Lung (tissue), 12 donors: ENCODE data around the gene ID2. TPM values are rescaled to one million over a fixed set of nuclear protein-coding genes. Genes with fewer than 3 reads are reported as not detected.

Experiments
- ATAC-seq: fragments of 200-7000 bp; cut with Tn5 transposase; one replicate; pipeline ENCODE4 v1.9.1; 2020; ENCODE audit warnings: moderate number of reproducible peaks; ENCODE audit not compliant: insufficient read depth, low FRiP score
- DNase-seq, 3 donors: peaks; one replicate each; pipeline ENCODE4 v3.0.0-alpha.2; 2013 to 2017
- H3K27ac ChIP-seq, 2 donors: one replicate each; pipeline ENCODE4 v1.5.1; 2013; ENCODE audit warnings: mild to moderate bottlenecking in 2 of 2, moderate library complexity in 2 of 2, control low read depth in 1 of 2, inconsistent platforms in 1 of 2, low read depth in 1 of 2, low read length in 1 of 2
- H3K27me3 ChIP-seq, 3 donors: one replicate each; pipeline ENCODE4 v1.5.1; 2013; ENCODE audit warnings: low read length in 2 of 3; ENCODE audit not compliant: control insufficient read depth in 3 of 3, insufficient read depth in 3 of 3
- H3K36me3 ChIP-seq, 4 donors: one replicate each; pipeline ENCODE4 v1.5.1; 2013; ENCODE audit warnings: low read length in 4 of 4, mild to moderate bottlenecking in 1 of 4, moderate library complexity in 1 of 4; ENCODE audit not compliant: control insufficient read depth in 4 of 4, insufficient read depth in 4 of 4
- H3K4me1 ChIP-seq, 5 donors: one replicate each; pipeline ENCODE4 v1.5.1; 2013; ENCODE audit warnings: low read length in 5 of 5, mild to moderate bottlenecking in 2 of 5, moderate library complexity in 1 of 5; ENCODE audit not compliant: control insufficient read depth in 5 of 5, insufficient read depth in 5 of 5
- H3K4me3 ChIP-seq: one replicate; pipeline ENCODE4 v1.5.1; 2013; ENCODE audit warnings: mild to moderate bottlenecking, control low read depth, moderate library complexity
- H3K9ac ChIP-seq, 2 donors: one replicate each; pipeline ENCODE4 v1.5.1; 2013; ENCODE audit warnings: low read length in 2 of 2, control low read depth in 1 of 2; ENCODE audit not compliant: insufficient read depth in 1 of 2
- H3K9me3 ChIP-seq, 4 donors: one replicate each; pipeline ENCODE4 v1.5.1; 2013; ENCODE audit warnings: low read length in 3 of 4, mild to moderate bottlenecking in 1 of 4, moderate library complexity in 1 of 4; ENCODE audit not compliant: control insufficient read depth in 4 of 4, insufficient read depth in 3 of 4
- CTCF ChIP-seq: IDR thresholded peaks from 2 replicates; pipeline ENCODE4 v1.5.1; 2012; ENCODE audit warnings: mild to moderate bottlenecking; ENCODE audit errors: control extremely low read depth, extremely low read depth
- WGBS, 2 donors: extraction: QIAGEN DNeasy Blood & Tissue Kit; methylation state at CpG; one replicate each; pipeline ENCODE4 v1.1.7; 2013; 5-methylcytosine and 5-hydroxymethylcytosine counted together
- polyA plus RNA-seq, 2 donors: library from polyadenylated mRNA; stranded (reverse); fragments of 200-250 nt; gene quantifications; one replicate each; pipeline ENCODE4 v1.2.1, GENCODE V29; 2013
- total RNA-seq, 2 donors: library from RNA; depleted of rRNA in 1 of 2; stranded (reverse); fragments of >200 nt in 1 of 2; gene quantifications; one replicate each; pipeline ENCODE4 v1.2.1, GENCODE V29; 2014 to 2021
- donor health status: control.
- donor health status: control.
- donor health status: Bipolar disorder and iron deficiency.
- donor health status: healthy.
- donor health status: DM: yes; HTN: yes; CAD: no.

ID2 gene
- total and polyA plus RNA-seq, 4 donors = 67.9 to 227 (median 133) TPM

GRCh38 chr2:8680822-8681760 is 765 bp upstream of the ID2 start:
- DNase-seq = peak; percentile 69 to 86 (median 83)
- 1 to 3% methylated on average over 29 of the region's 30 CpGs for WGBS, 2 donors
- TF ChIP-seq CTCF = no peak
- Histone ChIP-seq H3K4me3 (peak overlapping the region; percentile 41), H3K27ac (peak overlapping the region; percentile 63 to 94), H3K27me3 (no peaks in the 10 kb centered on the region), H3K4me1 (peaks cover 0 to 35% (median 17%) of the 10 kb centered on the region in 5 donors), H3K9ac (peak overlapping the region in 1 of 2 donors; percentile 73), H3K36me3 (peaks cover 0 to 20% (median 1%) of the 10 kb centered on the region in 4 donors), H3K9me3 (no peaks in the 10 kb centered on the region)
- no peak for ATAC-seq

- peak; percentile 65 to 88 (median 84) for DNase-seq
These were observed 1.1 kb downstream of the ID2 start for GRCh38 chr2:8682719-8683667.

GRCh38 chr2:8684540-8684877 is 2.7 kb downstream of the ID2 start:
- TF ChIP-seq CTCF = no peak
- ATAC-seq = no peak
- no peaks in the 10 kb centered on the region for H3K27me3 ChIP-seq

More at GRCh38 chr2:8682719-8683667, 1.1 kb downstream of the ID2 start:
- H3K4me3 ChIP-seq = peak overlapping the region; percentile 67
- peak overlapping the region; percentile 76 to 91 for H3K27ac ChIP-seq
- no peaks in the 10 kb centered on the region for H3K9me3 ChIP-seq
- no peak for ATAC-seq
- peak overlapping the region; percentile 81 to 94 for H3K9ac ChIP-seq
- no peaks in the 10 kb centered on the region for H3K27me3 ChIP-seq
- H3K4me1 ChIP-seq = peaks cover 0 to 24% (median 15%) of the 10 kb centered on the region in 5 donors
- 0 to 1% methylated on average over 30 of the region's 30 CpGs for WGBS, 2 donors
- H3K36me3 ChIP-seq = peaks cover 0 to 20% (median 1%) of the 10 kb centered on the region in 4 donors
- no peak for TF ChIP-seq CTCF

More at GRCh38 chr2:8684540-8684877, 2.7 kb downstream of the ID2 start:
- peak overlapping the region; percentile 49 to 71 for H3K27ac ChIP-seq
- H3K4me1 ChIP-seq = peaks cover 0 to 18% (median 12%) of the 10 kb centered on the region in 5 donors
- peak in 2 of 3 donors; percentile 35 to 77 for DNase-seq
- peak overlapping the region; percentile 51 for H3K4me3 ChIP-seq
- H3K9ac ChIP-seq = peak overlapping the region; percentile 0 to 84
- WGBS, 2 donors = 20 to 38% methylated on average over 3 of the region's 3 CpGs
- peaks cover 0 to 20% (median 1%) of the 10 kb centered on the region in 4 donors for H3K36me3 ChIP-seq
- H3K9me3 ChIP-seq = no peaks in the 10 kb centered on the region
